PC-3 (cell line): ENCODE data around the gene CPT1A. TPM values are rescaled to one million over a fixed set of nuclear protein-coding genes. Genes with fewer than 3 reads are reported as not detected.

Experiments
- ATAC-seq: fragments of 200-7000 bp; cut with Tn5 transposase; 2 replicates; pipeline ENCODE4 v1.9.1; 2020; ENCODE audit warnings: mild to moderate bottlenecking, moderate library complexity
- BruUV-seq: library from RNA; stranded (reverse); fragments of 400-500 nt; replicated peaks from 2 replicates; lab custom pipeline; 2021; lab: Mats Ljungman, UMichigan
- CTCF ChIA-PET: fragments of 300-600 bp; sonication (Branson Sonifier 250); formaldehyde crosslinking; loops from one replicate; lab custom pipeline; 2022; ENCODE audit warnings: antibody characterized with exemption; lab: Charles Lee
- POLR2A ChIA-PET: fragments of 300-600 bp; sonication (Branson Sonifier 250); formaldehyde crosslinking; loops from one replicate; lab custom pipeline; 2022; ENCODE audit warnings: antibody characterized with exemption; ENCODE audit not compliant: unreplicated experiment; lab: Charles Lee
- DNase-seq: peaks from one replicate; pipeline ENCODE4 v3.0.0-alpha.2; 2015
- H2AFZ ChIP-seq: fragments of 300-600 bp; sonication (generic); 2 replicates; pipeline ENCODE4 v1.6.0; 2016; ENCODE audit warnings: antibody characterized with exemption, low read length
- H3F3A ChIP-seq: fragments of 300-600 bp; sonication (generic); one replicate; pipeline ENCODE4 v1.6.0; 2017; ENCODE audit warnings: antibody characterized with exemption, low read length, control low read depth, mild to moderate bottlenecking; ENCODE audit not compliant: unreplicated experiment
- H3K27ac ChIP-seq: fragments of 300-600 bp; sonication (generic); 2 replicates; pipeline ENCODE4 v1.5.1; 2016; ENCODE audit warnings: mild to moderate bottlenecking, low read length
- H3K27me3 ChIP-seq: fragments of 300-600 bp; sonication (generic); 2 replicates; pipeline ENCODE4 v1.6.1; 2016; ENCODE audit warnings: low read length, mixed read lengths
- H3K36me3 ChIP-seq: fragments of 300-600 bp; sonication (generic); 2 replicates; pipeline ENCODE4 v1.6.1; 2016; ENCODE audit warnings: low read depth, mixed run types, low read length, mixed read lengths
- H3K4me1 ChIP-seq: fragments of 300-600 bp; sonication (generic); 2 replicates; pipeline ENCODE4 v1.5.1; 2016; ENCODE audit warnings: low read length; ENCODE audit not compliant: insufficient read depth
- H3K4me2 ChIP-seq: fragments of 300-600 bp; sonication (generic); 2 replicates; pipeline ENCODE4 v1.6.0; 2016; ENCODE audit warnings: low read length
- H3K4me3 ChIP-seq: fragments of 300-600 bp; sonication (generic); 2 replicates; pipeline ENCODE4 v1.5.1; 2016; ENCODE audit warnings: mild to moderate bottlenecking, low read length, mixed read lengths
- H3K79me2 ChIP-seq: fragments of 300-600 bp; sonication (generic); 2 replicates; pipeline ENCODE4 v1.6.1; 2017; ENCODE audit warnings: low read length, mixed read lengths
- H3K9ac ChIP-seq: fragments of 300-600 bp; sonication (generic); 2 replicates; pipeline ENCODE4 v1.6.0; 2016; ENCODE audit warnings: mild to moderate bottlenecking, low read length
- H3K9me2 ChIP-seq: fragments of 300-600 bp; sonication (generic); replicated peaks from 2 replicates; pipeline ENCODE4 v1.6.1; 2016; ENCODE audit warnings: mixed run types, low read length, mixed read lengths
- H3K9me3 ChIP-seq: fragments of 300-600 bp; sonication (generic); 2 replicates; pipeline ENCODE4 v1.6.1; 2016; ENCODE audit warnings: low read length, mixed read lengths
- H4K20me1 ChIP-seq: fragments of 300-600 bp; sonication (generic); 2 replicates; pipeline ENCODE4 v1.6.1; 2016; ENCODE audit warnings: low read length, mixed read lengths
- EZH2 ChIP-seq: fragments of 300-600 bp; sonication (generic); IDR thresholded peaks from one replicate; pipeline ENCODE4 v1.6.1; 2017; ENCODE audit warnings: antibody characterized with exemption, mild to moderate bottlenecking, low read length; ENCODE audit not compliant: unreplicated experiment
- EZH2phosphoT487 ChIP-seq: fragments of 300-600 bp; sonication (generic); IDR thresholded peaks from 2 replicates; pipeline ENCODE4 v1.6.1; 2018; ENCODE audit warnings: mild to moderate bottlenecking, antibody characterized with exemption, low read length, borderline replicate concordance
- intact Hi-C: fragments of 100-400 bp; cut with micrococcal nuclease; formaldehyde crosslinking; loops from 2 replicates; pipeline ENCODE4 v1.9.0; 2023
- total RNA-seq: library from RNA; depleted of rRNA; stranded (reverse); fragments of >200 nt; gene quantifications from 2 replicates; pipeline ENCODE4 v1.2.3, GENCODE V29; 2014
- TF ChIP-seq, protein P1 (sequence below): fragments of 300-600 bp; sonication (generic); conservative IDR thresholded peaks from 2 replicates; pipeline ENCODE4 v1.5.1; 2017; ENCODE audit warnings: antibody characterized with exemption, low read depth, mild to moderate bottlenecking, low read length

CPT1A gene
- total RNA-seq, 1 experiment from 2014 or later: 38.1 TPM

DNA sequence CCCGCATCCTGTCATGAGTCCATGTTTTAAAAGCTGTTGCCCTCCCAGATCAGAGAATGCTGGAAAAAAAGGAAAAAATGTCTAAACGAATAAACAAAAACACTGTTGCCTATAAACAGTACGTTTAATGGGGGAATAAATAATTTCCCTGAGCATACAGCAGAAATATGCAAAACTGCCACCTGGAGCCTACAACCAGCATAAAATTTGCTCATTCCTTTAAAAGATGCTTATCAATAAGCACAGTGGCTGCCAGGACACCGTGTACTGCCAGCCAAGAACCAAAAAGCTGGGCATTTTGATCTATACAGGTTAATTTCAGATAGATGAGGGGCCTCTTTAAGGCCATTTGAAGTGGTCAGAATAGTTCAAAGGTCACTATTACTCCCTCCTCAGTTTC lies 5.7 kb upstream of the CPT1A start:
- H3K4me1 ChIP-seq: peaks cover 9% of the 10 kb centered on the region
- no peak overlapping the region for H3K9ac ChIP-seq
- intact Hi-C loops: loop anchor here (10.0 kb wide), 1 partner anchor 213 kb away; no protein-coding TSS in a partner anchor
- H3K36me3 ChIP-seq: no peaks in the 10 kb centered on the region
- no peaks in the 10 kb centered on the region for H3K9me2 ChIP-seq
- H2AFZ ChIP-seq: no peak overlapping the region
- H3F3A ChIP-seq: no peaks in the 10 kb centered on the region
- no peak overlapping the region for H3K4me2 ChIP-seq
- no peaks in the 10 kb centered on the region for H3K9me3 ChIP-seq
- DNase-seq (no peak), ATAC-seq (no peak)
- ChIA-PET POLR2A (no interaction called here), CTCF (no interaction called here)
- no peaks in the 10 kb centered on the region for H3K79me2 ChIP-seq
- H4K20me1 ChIP-seq: no peaks in the 10 kb centered on the region
- BruUV-seq: no TSS peak
- TF ChIP-seq EZH2phosphoT487 (no peak), EZH2 (no peak)
- TF ChIP-seq, protein P1, sequence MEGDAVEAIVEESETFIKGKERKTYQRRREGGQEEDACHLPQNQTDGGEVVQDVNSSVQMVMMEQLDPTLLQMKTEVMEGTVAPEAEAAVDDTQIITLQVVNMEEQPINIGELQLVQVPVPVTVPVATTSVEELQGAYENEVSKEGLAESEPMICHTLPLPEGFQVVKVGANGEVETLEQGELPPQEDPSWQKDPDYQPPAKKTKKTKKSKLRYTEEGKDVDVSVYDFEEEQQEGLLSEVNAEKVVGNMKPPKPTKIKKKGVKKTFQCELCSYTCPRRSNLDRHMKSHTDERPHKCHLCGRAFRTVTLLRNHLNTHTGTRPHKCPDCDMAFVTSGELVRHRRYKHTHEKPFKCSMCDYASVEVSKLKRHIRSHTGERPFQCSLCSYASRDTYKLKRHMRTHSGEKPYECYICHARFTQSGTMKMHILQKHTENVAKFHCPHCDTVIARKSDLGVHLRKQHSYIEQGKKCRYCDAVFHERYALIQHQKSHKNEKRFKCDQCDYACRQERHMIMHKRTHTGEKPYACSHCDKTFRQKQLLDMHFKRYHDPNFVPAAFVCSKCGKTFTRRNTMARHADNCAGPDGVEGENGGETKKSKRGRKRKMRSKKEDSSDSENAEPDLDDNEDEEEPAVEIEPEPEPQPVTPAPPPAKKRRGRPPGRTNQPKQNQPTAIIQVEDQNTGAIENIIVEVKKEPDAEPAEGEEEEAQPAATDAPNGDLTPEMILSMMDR: no peak
- no peaks in the 10 kb centered on the region for H3K27me3 ChIP-seq
- no peak overlapping the region for H3K4me3 ChIP-seq
- no peak overlapping the region for H3K27ac ChIP-seq

DNA sequence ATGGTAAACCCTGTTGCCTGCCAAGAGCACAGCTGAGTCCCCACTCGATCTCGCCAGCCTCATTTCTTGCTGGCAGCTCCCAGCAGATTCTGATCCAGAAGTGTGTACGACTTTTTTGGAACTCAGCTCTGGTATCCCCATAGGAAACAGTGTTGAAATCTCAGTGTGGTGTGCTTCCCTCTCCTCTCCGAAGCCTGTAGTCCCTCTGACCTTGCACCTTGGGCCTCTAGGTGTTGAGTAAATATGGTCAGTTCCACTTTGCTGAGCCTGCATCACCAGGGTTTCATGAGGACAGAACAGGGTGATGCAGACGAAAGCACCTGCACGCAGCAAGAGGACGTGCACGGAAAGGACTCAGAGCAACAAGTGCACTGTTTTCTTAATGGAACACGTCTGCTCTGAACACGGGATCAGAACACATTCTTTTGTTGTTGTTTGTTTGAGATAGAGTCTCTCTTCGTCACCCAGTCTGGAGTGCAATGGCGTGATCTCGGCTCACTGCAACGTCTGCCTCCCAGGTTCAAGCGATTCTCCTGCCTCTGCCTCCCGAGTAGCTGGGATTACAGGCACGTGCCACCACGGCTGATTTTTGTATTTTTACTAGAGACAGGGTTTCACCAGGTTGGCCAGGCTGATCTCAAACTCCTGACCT lies 3.8 kb upstream of the CPT1A start:
- no peak for TF ChIP-seq EZH2
- TF ChIP-seq, protein P1: no peak
- TF ChIP-seq EZH2phosphoT487: no peak
- no TSS peak for BruUV-seq
- H3K4me1 ChIP-seq: peaks cover 13% of the 10 kb centered on the region
- ATAC-seq: no peak
- peaks cover 8% of the 10 kb centered on the region for H3K79me2 ChIP-seq
- intact Hi-C loops: loop anchor here (10.0 kb wide), 1 partner anchor 211 kb away; no protein-coding TSS in a partner anchor
- no peak overlapping the region for H3K4me3 ChIP-seq
- no peak overlapping the region for H3K9ac ChIP-seq
- POLR2A ChIA-PET: no interaction called here
- H3K36me3 ChIP-seq: no peaks in the 10 kb centered on the region
- H2AFZ ChIP-seq: no peak overlapping the region
- CTCF ChIA-PET: no interaction called here
- H3K4me2 ChIP-seq: no peak overlapping the region
- DNase-seq: no peak
- no peaks in the 10 kb centered on the region for H3K27me3 ChIP-seq
- H3K9me3 ChIP-seq: no peaks in the 10 kb centered on the region
- H3F3A ChIP-seq: peaks cover under 1% of the 10 kb centered on the region
- no peak overlapping the region for H3K27ac ChIP-seq
- H3K9me2 ChIP-seq: no peaks in the 10 kb centered on the region
- no peaks in the 10 kb centered on the region for H4K20me1 ChIP-seq

DNA sequence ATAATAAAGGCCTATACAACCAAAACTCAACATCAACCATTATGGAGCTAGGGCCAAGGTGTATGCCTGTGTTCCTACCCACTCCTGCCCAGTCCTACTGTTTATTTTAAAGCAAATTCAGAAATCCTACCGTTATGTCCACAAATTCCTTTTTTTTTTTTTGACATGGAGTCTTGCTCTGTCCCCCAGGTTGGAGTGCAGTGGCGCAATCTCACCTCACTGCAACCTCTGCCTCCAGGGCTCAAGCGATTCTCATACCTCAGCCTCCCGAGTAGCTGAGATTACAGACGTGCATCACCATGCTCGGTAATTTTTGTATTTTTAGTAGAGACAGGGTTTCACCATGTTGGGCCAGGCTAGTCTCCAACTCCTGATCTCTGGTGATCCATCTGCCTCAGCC lies 3.1 kb upstream of the CPT1A start:
- no peaks in the 10 kb centered on the region for H3K36me3 ChIP-seq
- TF ChIP-seq, protein P1: no peak
- no peak for TF ChIP-seq EZH2
- no peak for TF ChIP-seq EZH2phosphoT487
- H3K4me3 ChIP-seq: no peak overlapping the region
- H3K27ac ChIP-seq: no peak overlapping the region
- no peak overlapping the region for H3K9ac ChIP-seq
- BruUV-seq: no TSS peak
- H3K9me3 ChIP-seq: no peaks in the 10 kb centered on the region
- H2AFZ ChIP-seq: 0 out of 2 replicates have a peak overlapping the region, but pooled peaks have one; percentile 91
- intact Hi-C loops: loop anchor here (5.0 to 10.0 kb wide), 2 partner anchors 58 to 210 kb away; partner anchors contain the start of genes IGHMBP2 and MRPL21
- peaks cover 15% of the 10 kb centered on the region for H3K79me2 ChIP-seq
- peaks cover 7% of the 10 kb centered on the region for H3F3A ChIP-seq
- H3K27me3 ChIP-seq: no peaks in the 10 kb centered on the region
- ATAC-seq (no peak), DNase-seq (no peak)
- no peak overlapping the region for H3K4me2 ChIP-seq
- no peaks in the 10 kb centered on the region for H3K9me2 ChIP-seq
- H3K4me1 ChIP-seq: peaks cover 20% of the 10 kb centered on the region
- ChIA-PET CTCF (no interaction called here), POLR2A (no interaction called here)
- no peaks in the 10 kb centered on the region for H4K20me1 ChIP-seq
